Epithelial cell of prostate (primary cell): ENCODE results near the gene PCNX1.
"Not testable (repeated sequence)": the region's sequence is repeated elsewhere in the genome, so short reads cannot be mapped to it uniquely, and the experiment has no call there.

ENCODE experiments used
- DNase-seq: peaks from one replicate; pipeline ENCODE4 v3.0.0-alpha.2; 2011; ENCODE audit warnings: low read depth, low spot score
- H3K27ac ChIP-seq: fragments of 450-650 bp; 2 replicates; pipeline ENCODE4 v1.5.1; 2017; ENCODE audit warnings: mild to moderate bottlenecking

Gene PCNX1

GRCh38 chr14:71060274-71060673 lies 153.0 kb downstream of the PCNX1 start:
- DNase-seq: no peak
- peak overlapping the region; percentile 30 for H3K27ac ChIP-seq

DNA sequence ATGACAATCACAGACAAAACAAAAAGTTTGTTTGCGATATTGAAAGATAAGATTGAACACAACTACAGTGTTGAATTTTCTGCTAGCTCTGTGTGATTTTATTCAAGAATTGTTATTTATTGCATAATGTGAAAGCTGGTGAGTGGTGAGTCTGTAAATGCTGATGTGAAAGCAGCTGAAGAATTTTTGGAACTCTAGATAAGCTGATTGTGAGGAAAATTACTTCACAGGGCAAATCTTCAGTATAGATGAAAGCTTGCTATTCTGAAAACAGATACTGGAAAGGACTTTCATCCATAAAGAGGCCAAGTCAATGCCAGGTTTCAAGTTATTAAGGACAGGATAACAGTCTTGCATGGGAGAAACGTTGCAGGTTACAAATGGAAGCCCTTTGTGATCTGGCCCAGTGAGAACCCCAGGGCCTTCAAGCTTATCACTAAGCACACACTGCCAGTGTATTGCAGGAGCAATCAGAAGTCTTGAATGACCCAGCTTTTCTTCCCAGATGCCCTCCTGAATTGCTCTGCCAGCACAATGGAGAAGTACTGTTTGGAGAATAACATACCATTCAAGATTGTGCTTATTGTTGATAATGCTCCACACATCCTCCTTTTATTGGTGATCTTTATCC lies 153.7 kb downstream of the PCNX1 start:
- H3K27ac ChIP-seq: peak overlapping the region; percentile 30
- no peak for DNase-seq

- no peak for DNase-seq
- peak overlapping the region; percentile 30 for H3K27ac ChIP-seq
Observed at GRCh38 chr14:71061458-71061857, 154.2 kb downstream of the PCNX1 start.

DNA sequence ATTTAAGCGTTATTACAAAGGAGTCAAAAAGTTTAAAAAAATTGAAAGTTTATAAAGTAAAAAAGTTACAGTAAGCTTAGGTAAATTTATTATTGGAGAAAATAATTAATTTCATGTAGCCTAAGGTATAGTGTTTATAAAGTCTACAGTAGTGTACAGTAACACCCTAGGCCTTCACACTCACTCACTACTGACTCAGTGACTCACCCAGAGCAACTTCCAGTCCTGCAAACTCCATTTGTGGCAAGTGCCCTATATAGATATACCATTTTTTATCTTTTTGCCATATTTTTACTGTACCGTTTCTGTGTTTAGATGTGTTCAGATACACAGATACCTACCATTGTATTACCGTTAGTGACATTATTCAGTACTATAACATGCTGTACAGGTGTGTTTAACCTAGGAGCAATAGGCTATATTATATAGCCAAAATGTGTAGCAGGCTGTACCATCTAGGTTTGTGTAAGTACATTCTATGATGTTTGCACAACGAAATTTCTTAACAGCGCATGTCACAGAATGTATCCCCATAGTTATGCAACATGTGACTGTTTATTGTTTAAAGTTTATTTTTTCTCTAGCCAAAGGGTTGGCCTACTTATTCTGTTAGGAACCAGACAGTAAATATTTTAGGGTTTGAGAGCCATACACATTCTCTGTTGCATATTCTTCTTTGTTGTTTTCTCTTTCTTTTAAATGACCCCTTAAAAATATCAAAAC lies 155.5 kb downstream of the PCNX1 start:
- DNase-seq: no peak

DNA sequence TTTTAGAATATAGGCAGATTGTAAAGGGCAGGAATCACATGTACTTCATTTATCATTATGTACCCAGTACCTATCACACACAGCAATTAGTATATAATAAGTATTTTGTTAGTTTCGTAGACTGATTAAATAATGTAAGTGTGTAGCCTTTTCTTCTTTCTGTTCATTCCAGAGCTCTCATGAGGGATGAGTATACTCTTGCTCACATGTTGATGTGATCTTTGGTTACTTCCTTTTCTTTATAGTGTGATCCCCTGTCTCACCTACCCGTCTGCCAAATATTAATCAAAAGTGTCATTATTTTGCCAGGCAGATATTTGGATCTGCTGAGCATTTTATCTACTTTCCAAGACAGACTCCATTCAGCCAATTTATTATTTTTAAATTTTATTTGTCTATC lies 156.1 kb downstream of the PCNX1 start:
- peak overlapping the region; percentile 30 for H3K27ac ChIP-seq
- DNase-seq: no peak

More for the DNA sequence above, 155.5 kb downstream of the PCNX1 start:
- H3K27ac ChIP-seq: peak overlapping the region; percentile 30

GRCh38 chr14:71064747-71065146 lies 157.5 kb downstream of the PCNX1 start:
- not testable (repeated sequence) for DNase-seq, H3K27ac ChIP-seq

DNA sequence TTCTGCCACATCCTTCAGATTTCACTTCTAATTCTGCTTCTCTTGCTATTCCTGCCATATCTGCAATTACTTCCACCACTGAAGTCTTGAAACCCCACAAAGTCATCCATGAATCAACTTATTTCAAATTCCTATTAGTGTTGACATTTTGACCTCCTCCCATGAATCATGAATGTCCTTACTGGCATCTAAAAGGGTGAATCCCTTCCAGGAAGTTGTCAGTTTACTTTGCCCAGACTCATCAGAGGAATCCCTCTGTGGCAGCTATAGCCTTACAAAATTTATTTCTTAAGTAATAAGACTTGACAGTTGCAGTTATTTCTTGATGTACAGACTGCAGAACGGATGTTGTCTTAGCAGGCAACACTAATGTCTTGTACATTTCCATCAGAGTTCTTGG lies 162.9 kb downstream of the PCNX1 start:
- no peak overlapping the region for H3K27ac ChIP-seq
- DNase-seq: peak; percentile 27

- no peak overlapping the region for H3K27ac ChIP-seq
- no peak for DNase-seq
Observed at GRCh38 chr14:71071042-71071441, 163.8 kb downstream of the PCNX1 start.

- DNase-seq: no peak
- H3K27ac ChIP-seq: peak overlapping the region; percentile 7
Observed at GRCh38 chr14:71076462-71077092, 169.3 kb downstream of the PCNX1 start.

DNA sequence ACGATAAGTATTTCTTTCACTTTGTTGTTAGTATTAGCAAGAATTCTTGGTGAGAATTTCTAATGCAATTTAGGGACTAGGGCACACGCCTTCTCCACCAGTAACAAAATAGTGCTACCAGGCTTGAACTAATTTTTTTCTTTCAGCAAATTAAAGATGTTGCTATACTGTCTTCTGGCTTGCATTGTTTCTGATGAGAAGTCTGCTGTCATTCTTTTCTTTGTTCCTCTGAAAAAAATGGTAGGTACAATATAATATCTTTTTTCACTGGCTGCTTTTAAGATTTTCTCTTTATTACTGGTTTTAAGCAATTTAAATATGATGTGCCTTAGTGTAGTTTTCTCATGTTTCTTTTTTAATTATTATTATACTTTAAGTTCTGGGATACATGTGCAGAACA lies 171.2 kb downstream of the PCNX1 start:
- no peak for DNase-seq
- H3K27ac ChIP-seq: no peak overlapping the region

- no peak for DNase-seq
- H3K27ac ChIP-seq: no peak overlapping the region
Observed at GRCh38 chr14:71086567-71086966, 179.3 kb downstream of the PCNX1 start.

DNA sequence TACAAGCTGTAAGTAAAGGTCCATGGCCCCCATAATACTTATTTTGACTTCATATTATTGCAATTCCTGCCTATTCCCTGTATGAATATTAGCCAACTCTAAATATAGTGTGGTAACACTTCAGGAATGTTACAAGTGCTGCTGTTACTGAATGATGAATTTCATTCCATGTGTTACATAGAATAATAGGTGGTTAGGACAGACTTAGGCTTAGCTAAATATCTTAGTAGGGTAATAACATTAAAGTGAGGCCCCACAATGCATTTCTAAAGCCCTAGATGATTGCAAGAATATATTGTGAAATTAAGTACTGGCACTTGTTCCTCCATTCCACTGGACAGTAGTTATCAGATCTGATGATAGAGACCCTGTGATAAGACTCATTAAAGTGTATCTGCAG lies 182.7 kb downstream of the PCNX1 start:
- DNase-seq: no peak
- no peak overlapping the region for H3K27ac ChIP-seq

- DNase-seq: no peak
- H3K27ac ChIP-seq: no peak overlapping the region
Observed at GRCh38 chr14:71094722-71095121, 187.5 kb downstream of the PCNX1 start.

GRCh38 chr14:71096947-71097346 lies 189.7 kb downstream of the PCNX1 start:
- DNase-seq: no peak
- H3K27ac ChIP-seq: no peak overlapping the region

GRCh38 chr14:71103662-71104484 lies 196.6 kb downstream of the PCNX1 start:
- H3K27ac ChIP-seq: no peak overlapping the region
- DNase-seq: peak; percentile 8

GRCh38 chr14:71105177-71105576 lies 197.9 kb downstream of the PCNX1 start:
- no peak for DNase-seq
- H3K27ac ChIP-seq: no peak overlapping the region

DNA sequence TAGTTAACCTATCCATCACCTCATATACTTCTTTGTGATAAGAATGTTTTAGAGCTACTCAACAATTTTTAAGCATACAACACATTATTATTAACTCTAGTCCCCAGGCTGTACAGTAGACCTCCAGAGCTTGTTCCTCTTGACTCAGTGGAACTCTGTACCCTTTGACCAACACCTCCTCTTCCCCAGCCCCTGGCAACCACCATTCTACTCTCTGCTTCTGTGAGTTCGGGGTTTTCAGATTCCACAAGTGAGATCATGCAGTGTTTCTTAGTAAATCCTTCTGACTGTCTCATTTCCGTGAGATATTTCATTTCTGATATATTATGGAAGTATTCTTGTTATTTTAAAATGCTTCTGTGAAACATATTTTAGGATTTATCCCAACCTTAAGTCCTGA lies 200.7 kb downstream of the PCNX1 start:
- no peak for DNase-seq
- no peak overlapping the region for H3K27ac ChIP-seq

GRCh38 chr14:71108398-71109119 lies 201.3 kb downstream of the PCNX1 start:
- H3K27ac ChIP-seq: no peak overlapping the region
- no peak for DNase-seq

DNA sequence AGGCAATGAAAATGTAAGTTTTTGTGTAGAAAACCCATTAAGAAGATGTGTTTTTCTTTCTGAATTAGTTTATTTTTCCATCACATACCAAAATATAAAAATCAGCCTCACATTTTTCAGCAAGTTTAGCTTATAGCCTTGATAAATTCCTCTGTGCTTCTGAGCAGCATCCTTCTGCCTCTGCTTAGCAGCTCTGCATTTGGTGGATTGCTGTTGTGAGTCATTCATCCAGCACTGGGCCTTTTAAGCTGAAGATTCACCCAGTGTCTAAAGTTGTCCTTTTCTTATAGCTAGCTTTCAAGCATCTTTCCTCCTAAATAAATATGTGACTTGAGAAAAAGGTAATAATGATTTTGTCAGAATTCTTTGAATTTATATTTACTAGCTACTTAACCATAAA lies 206.1 kb downstream of the PCNX1 start:
- no peak for DNase-seq
- H3K27ac ChIP-seq: no peak overlapping the region

DNA sequence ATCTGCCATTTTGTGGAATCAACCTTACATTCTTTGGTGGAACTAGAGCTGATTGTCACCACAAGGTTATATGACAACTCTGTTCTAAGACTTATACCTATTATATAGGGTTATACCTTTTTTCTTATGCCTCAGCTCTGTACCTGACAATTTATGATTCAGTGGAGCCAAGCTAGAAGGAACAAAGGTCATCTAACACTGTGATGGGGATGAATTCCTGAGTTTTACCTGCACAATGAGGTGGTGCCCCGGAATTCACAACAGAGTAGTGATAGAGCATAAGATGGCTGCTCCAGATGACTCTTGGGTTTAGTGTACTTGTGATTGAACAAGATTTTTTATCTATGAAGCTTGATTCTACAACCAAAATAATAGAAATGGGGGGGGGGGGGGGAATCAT lies 207.3 kb downstream of the PCNX1 start:
- DNase-seq: no peak
- no peak overlapping the region for H3K27ac ChIP-seq
